HEK293 (cell line): ENCODE measurements around the gene ABI3.

Source experiments
- CTCF ChIA-PET: fragments of 350-600 bp; formaldehyde crosslinking; extraction: SDS; loops from one replicate; lab custom pipeline; 2021; ENCODE audit warnings: antibody characterized with exemption; lab: Yijun Ruan, JAX
- POLR2A ChIA-PET: fragments of 300-600 bp; formaldehyde crosslinking; extraction: SDS; loops from one replicate; lab custom pipeline; 2020; ENCODE audit warnings: antibody characterized with exemption, inconsistent platforms; lab: Yijun Ruan, JAX
- H3K27ac ChIP-seq: fragments of 200-500 bp; sonication (Bioruptor generic); 2 replicates; pipeline ENCODE4 v1.5.1; 2014; ENCODE audit warnings: low read depth, low read length, control low read depth, inconsistent platforms; ENCODE audit errors: extremely low read depth
- H3K36me3 ChIP-seq, 2 experiments: fragments of 200-500 bp in 1 of 2; sonication (Bioruptor generic) in 1 of 2; 1 replicate in 1 of 2; 2 replicates in 1 of 2; pipeline ENCODE4 v1.5.1; 2014 to 2017; ENCODE audit warnings: inconsistent platforms in 2 of 2, low read length in 2 of 2; ENCODE audit not compliant: control insufficient read depth in 2 of 2, insufficient read depth in 1 of 2
- H3K4me1 ChIP-seq: fragments of 200-500 bp; sonication (Bioruptor generic); 2 replicates; pipeline ENCODE4 v1.5.1; 2014; ENCODE audit warnings: mild to moderate bottlenecking, low read length, inconsistent platforms; ENCODE audit not compliant: control insufficient read depth, insufficient read depth
- H3K4me3 ChIP-seq: 2 replicates; pipeline ENCODE4 v1.5.1; 2011; ENCODE audit warnings: low read depth, mild to moderate bottlenecking, control low read depth, low read length, moderate library complexity
- H3K9me3 ChIP-seq: fragments of 200-500 bp; sonication (Bioruptor generic); 2 replicates; pipeline ENCODE4 v1.5.1; 2014; ENCODE audit warnings: low read depth, low read length, inconsistent platforms; ENCODE audit not compliant: control insufficient read depth, insufficient read depth
- HOXC10 ChIP-seq: sonication (generic); formaldehyde crosslinking; IDR thresholded peaks from 2 replicates; pipeline ENCODE4 v1.8.1; 2023; ENCODE audit warnings: mild to moderate bottlenecking, missing genetic modification reagents
- IKZF3 ChIP-seq: fragments of 450-650 bp; IDR thresholded peaks from 2 replicates; pipeline ENCODE4 v1.5.0; 2018; ENCODE audit warnings: missing biosample characterization, mild to moderate bottlenecking, missing genetic modification characterization, moderate library complexity
- MEIS1 ChIP-seq: sonication (generic); formaldehyde crosslinking; IDR thresholded peaks from 2 replicates; pipeline ENCODE4 v1.8.1; 2022; ENCODE audit warnings: missing genetic modification reagents, mild to moderate bottlenecking, borderline replicate concordance
- SCRT1 ChIP-seq: fragments of 450-650 bp; formaldehyde crosslinking; IDR thresholded peaks from 2 replicates; pipeline ENCODE4 v1.5.1; 2016; ENCODE audit warnings: missing biosample characterization, missing genetic modification characterization, borderline replicate concordance
- TCF7L2 ChIP-seq: IDR thresholded peaks from 2 replicates; pipeline ENCODE4 v1.6.1; 2011; ENCODE audit warnings: low read depth, mild to moderate bottlenecking, inconsistent platforms, low read length, moderate library complexity, borderline replicate concordance
- ZBTB17 ChIP-seq: fragments of 450-650 bp; formaldehyde crosslinking; IDR thresholded peaks from 2 replicates; pipeline ENCODE4 v1.5.1; 2016; ENCODE audit warnings: missing biosample characterization, missing genetic modification characterization
- ZFHX2 ChIP-seq: fragments of 450-650 bp; formaldehyde crosslinking; conservative IDR thresholded peaks from 2 replicates; pipeline ENCODE4 v1.5.1; 2016; ENCODE audit warnings: missing biosample characterization, missing genetic modification characterization
- ZNF133 ChIP-seq: fragments of 450-650 bp; formaldehyde crosslinking; IDR thresholded peaks from 2 replicates; pipeline ENCODE4 v1.5.1; 2016; ENCODE audit warnings: missing biosample characterization, missing genetic modification characterization
- ZNF157 ChIP-seq: fragments of 450-650 bp; formaldehyde crosslinking; IDR thresholded peaks from 2 replicates; pipeline ENCODE4 v1.5.1; 2016; ENCODE audit warnings: missing biosample characterization, missing genetic modification characterization
- ZNF169 ChIP-seq: fragments of 450-650 bp; formaldehyde crosslinking; IDR thresholded peaks from 2 replicates; pipeline ENCODE4 v1.5.1; 2016; ENCODE audit warnings: missing biosample characterization, missing genetic modification characterization
- ZNF19 ChIP-seq: fragments of 450-650 bp; formaldehyde crosslinking; IDR thresholded peaks from 2 replicates; pipeline ENCODE4; 2016; ENCODE audit warnings: missing biosample characterization, missing genetic modification characterization, low read depth
- ZNF394 ChIP-seq: fragments of 450-650 bp; formaldehyde crosslinking; IDR thresholded peaks from 2 replicates; pipeline ENCODE4 v1.5.1; 2016; ENCODE audit warnings: missing biosample characterization, missing genetic modification characterization, mild to moderate bottlenecking, moderate library complexity, borderline replicate concordance
- ZNF426 ChIP-seq: fragments of 450-650 bp; formaldehyde crosslinking; IDR thresholded peaks from 2 replicates; pipeline ENCODE4 v1.5.1; 2017; ENCODE audit warnings: missing biosample characterization, missing genetic modification characterization, mild to moderate bottlenecking, inconsistent platforms, moderate library complexity
- ZNF433 ChIP-seq: fragments of 450-650 bp; formaldehyde crosslinking; IDR thresholded peaks from 2 replicates; pipeline ENCODE4 v1.5.1; 2016; ENCODE audit warnings: missing biosample characterization, missing genetic modification characterization, low read depth
- ZNF529 ChIP-seq: fragments of 450-650 bp; formaldehyde crosslinking; IDR thresholded peaks from 2 replicates; pipeline ENCODE4 v1.5.1; 2017; ENCODE audit warnings: missing genetic modification characterization, missing biosample characterization; ENCODE audit not compliant: insufficient replicate concordance
- ZNF530 ChIP-seq: fragments of 450-650 bp; formaldehyde crosslinking; IDR thresholded peaks from 2 replicates; pipeline ENCODE4 v1.5.1; 2016; ENCODE audit warnings: low read depth, missing biosample characterization, missing genetic modification characterization
- ZNF561 ChIP-seq: fragments of 450-650 bp; IDR thresholded peaks from 2 replicates; pipeline ENCODE4 v1.5.1; 2018; ENCODE audit warnings: missing biosample characterization, missing genetic modification characterization, borderline replicate concordance
- ZNF629 ChIP-seq: fragments of 450-650 bp; formaldehyde crosslinking; IDR thresholded peaks from 2 replicates; pipeline ENCODE4 v1.5.1; 2017; ENCODE audit warnings: missing biosample characterization, missing genetic modification characterization
- ZNF654 ChIP-seq: fragments of 450-650 bp; formaldehyde crosslinking; IDR thresholded peaks from 2 replicates; pipeline ENCODE4 v1.5.1; 2016; ENCODE audit warnings: low read depth, missing biosample characterization, missing genetic modification characterization
- ZSCAN23 ChIP-seq: fragments of 450-650 bp; formaldehyde crosslinking; IDR thresholded peaks from 2 replicates; pipeline ENCODE4 v1.5.1; 2016; ENCODE audit warnings: missing biosample characterization, missing genetic modification characterization
- TF ChIP-seq, protein P1 (sequence below): fragments of 450-650 bp; formaldehyde crosslinking; IDR thresholded peaks from 2 replicates; pipeline ENCODE4 v1.5.1; 2016; ENCODE audit warnings: missing biosample characterization, missing genetic modification characterization
- TF ChIP-seq, protein P2 (sequence below): fragments of 450-650 bp; formaldehyde crosslinking; IDR thresholded peaks from 2 replicates; pipeline ENCODE4 v1.5.1; 2016; ENCODE audit warnings: missing biosample characterization, missing genetic modification characterization, low read depth

ABI3 gene

DNA sequence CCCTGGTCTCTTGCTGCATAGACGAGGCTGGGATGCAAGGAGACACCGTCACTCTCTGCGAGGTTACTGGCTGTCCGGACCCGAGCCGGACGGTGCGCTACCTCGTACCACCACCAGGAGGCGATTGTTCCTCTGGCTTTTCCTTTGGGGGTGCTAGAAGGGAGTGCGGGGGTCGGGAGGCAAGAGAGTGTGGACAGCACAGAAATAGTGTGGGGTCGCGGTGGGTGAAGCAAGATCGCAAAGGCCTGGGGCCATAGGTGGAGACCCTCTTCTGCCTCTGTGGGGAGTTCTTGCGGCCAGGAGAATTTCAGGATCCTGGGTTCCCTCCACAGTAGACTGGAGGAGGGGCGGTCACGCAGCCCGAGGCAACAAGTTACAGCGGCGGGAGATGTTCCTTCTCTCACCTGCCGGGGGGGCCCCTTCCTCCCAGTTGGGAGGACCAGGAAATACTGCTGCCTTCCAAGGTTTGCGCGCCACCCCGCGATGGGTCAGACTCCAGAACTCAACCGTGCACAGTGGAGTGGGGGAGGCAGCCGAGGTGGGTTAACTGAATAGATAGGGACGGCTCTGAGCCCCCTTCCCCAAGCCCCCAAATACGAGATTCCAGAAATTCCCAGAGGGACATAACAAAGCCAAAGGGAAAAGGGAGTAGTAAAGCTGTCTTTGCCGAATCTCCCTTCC, 13.2 kb downstream of the ABI3 start (continued):
- TF ChIP-seq, protein P1, sequence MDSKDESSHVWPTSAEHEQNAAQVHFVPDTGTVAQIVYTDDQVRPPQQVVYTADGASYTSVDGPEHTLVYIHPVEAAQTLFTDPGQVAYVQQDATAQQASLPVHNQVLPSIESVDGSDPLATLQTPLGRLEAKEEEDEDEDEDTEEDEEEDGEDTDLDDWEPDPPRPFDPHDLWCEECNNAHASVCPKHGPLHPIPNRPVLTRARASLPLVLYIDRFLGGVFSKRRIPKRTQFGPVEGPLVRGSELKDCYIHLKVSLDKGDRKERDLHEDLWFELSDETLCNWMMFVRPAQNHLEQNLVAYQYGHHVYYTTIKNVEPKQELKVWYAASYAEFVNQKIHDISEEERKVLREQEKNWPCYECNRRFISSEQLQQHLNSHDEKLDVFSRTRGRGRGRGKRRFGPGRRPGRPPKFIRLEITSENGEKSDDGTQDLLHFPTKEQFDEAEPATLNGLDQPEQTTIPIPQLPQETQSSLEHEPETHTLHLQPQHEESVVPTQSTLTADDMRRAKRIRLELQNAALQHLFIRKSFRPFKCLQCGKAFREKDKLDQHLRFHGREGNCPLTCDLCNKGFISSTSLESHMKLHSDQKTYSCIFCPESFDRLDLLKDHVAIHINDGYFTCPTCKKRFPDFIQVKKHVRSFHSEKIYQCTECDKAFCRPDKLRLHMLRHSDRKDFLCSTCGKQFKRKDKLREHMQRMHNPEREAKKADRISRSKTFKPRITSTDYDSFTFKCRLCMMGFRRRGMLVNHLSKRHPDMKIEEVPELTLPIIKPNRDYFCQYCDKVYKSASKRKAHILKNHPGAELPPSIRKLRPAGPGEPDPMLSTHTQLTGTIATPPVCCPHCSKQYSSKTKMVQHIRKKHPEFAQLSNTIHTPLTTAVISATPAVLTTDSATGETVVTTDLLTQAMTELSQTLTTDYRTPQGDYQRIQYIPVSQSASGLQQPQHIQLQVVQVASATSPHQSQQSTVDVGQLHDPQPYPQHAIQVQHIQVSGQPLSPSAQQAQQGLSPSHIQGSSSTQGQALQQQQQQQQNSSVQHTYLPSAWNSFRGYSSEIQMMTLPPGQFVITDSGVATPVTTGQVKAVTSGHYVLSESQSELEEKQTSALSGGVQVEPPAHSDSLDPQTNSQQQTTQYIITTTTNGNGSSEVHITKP (tag by site-specific recombination) = peak; percentile 63
- TF ChIP-seq ZBTB17 (tag by site-specific recombination) (peak; percentile 34; the same call in 1 of the 2 replicates), ZNF629 (0 out of 2 replicates have a peak, but pooled peaks have one; percentile 20), SCRT1 (tag by site-specific recombination) (0 out of 2 replicates have a peak, but pooled peaks have one; percentile 81), ZNF133 (tag by site-specific recombination) (no peak), TCF7L2 (no peak), ZNF529 (no peak), ZFHX2 (tag by site-specific recombination) (no peak), ZNF561 (tag by site-specific recombination) (no peak), ZNF654 (tag by site-specific recombination) (peak; percentile 22)

DNA sequence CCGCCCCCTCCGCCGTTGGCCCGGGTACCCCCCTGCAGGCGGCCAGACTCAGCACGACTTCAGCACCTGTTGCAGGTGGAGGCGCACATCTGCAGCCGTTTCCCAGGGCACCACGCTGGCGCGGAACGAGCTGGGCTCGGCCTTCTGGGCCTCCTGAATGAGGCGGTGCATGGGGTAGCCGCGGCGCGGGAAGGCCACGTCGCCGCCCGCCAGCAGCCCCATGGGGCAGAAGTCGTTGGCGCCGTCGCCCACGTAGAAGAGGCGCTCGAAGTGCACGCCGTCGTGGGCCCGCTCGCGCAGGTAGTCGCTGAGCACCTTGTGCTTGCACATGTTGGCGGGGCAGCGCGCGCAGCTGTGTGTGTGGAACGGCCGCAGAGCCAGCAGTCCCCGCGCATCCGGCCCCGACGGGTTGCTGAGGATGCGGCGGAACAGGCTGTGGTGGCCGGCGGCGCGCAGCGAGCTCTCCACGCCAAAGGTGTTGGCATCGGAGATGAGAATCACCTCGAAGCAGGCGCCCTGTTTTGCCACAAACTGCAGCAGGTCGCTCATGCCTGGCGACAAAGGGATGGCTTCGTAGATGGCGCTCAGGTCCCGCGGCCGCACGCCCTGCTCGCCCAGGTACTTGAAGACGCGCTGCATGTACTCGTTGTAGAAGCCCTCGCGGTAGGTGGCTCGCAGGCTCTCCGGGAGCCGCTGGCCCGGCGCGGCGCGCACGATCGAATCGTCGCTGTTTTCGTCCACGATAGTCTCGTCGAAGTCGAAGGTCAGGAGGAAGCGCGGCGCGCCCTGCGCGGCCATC, 13.9 kb downstream of the ABI3 start:
- Histone ChIP-seq H3K4me3 (peak overlapping the region; percentile 11; the same call in 1 of the 2 replicates), H3K36me3 (no peaks in the 10 kb centered on the region), H3K4me1 (no peaks in the 10 kb centered on the region; the same call in 1 of the 2 replicates), H3K9me3 (no peaks in the 10 kb centered on the region), H3K27ac (no peak overlapping the region)
- ChIA-PET POLR2A (interaction anchor here (0.6 kb wide), 1 partner anchor 328 kb away, joined by 3 read pairs; no protein-coding TSS in a partner anchor), CTCF (interaction anchor here (0.6 to 6.3 kb wide), 8 partner anchors 8 to 295 kb away, joined by 3 to 63 read pairs (median 3); no protein-coding TSS in a partner anchor)
- TF ChIP-seq HOXC10 (CRISPR knock-in tag) (no peak), ZNF169 (no peak), ZNF433 (tag by site-specific recombination) (no peak), ZNF157 (tag by site-specific recombination) (no peak), ZNF394 (no peak)
- TF ChIP-seq, protein P2, sequence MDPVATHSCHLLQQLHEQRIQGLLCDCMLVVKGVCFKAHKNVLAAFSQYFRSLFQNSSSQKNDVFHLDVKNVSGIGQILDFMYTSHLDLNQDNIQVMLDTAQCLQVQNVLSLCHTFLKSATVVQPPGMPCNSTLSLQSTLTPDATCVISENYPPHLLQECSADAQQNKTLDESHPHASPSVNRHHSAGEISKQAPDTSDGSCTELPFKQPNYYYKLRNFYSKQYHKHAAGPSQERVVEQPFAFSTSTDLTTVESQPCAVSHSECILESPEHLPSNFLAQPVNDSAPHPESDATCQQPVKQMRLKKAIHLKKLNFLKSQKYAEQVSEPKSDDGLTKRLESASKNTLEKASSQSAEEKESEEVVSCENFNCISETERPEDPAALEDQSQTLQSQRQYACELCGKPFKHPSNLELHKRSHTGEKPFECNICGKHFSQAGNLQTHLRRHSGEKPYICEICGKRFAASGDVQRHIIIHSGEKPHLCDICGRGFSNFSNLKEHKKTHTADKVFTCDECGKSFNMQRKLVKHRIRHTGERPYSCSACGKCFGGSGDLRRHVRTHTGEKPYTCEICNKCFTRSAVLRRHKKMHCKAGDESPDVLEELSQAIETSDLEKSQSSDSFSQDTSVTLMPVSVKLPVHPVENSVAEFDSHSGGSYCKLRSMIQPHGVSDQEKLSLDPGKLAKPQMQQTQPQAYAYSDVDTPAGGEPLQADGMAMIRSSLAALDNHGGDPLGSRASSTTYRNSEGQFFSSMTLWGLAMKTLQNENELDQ (tag by site-specific recombination) = no peak

DNA sequence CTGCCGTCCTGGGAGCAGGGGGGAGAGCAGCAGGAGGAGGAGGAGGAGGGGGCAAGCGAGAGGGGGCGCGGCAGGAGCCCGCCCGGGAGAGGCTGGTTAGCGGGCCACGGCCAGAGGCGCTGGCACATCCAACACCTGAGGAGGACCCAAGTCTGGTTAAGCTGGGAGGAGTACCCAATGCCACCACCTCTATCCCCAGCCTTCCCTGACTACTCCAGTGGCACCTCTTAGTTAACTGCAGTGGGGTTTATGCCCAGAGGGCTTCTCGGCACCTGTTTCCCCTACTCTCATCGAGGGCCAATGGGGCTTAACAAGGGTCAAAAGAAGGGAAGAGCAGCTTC, 14.5 kb downstream of the ABI3 start:
- H3K9me3 ChIP-seq = no peaks in the 10 kb centered on the region
- H3K27ac ChIP-seq = no peak overlapping the region
- no peaks in the 10 kb centered on the region for H3K36me3 ChIP-seq
- POLR2A ChIA-PET = no interaction called here
- CTCF ChIA-PET = interaction anchor here (0.6 to 6.3 kb wide), 5 partner anchors 11 to 162 kb away, joined by 3 to 63 read pairs (median 3); no protein-coding TSS in a partner anchor
- no peaks in the 10 kb centered on the region; the same call in 1 of the 2 replicates for H3K4me1 ChIP-seq
- no peak overlapping the region for H3K4me3 ChIP-seq
- TF ChIP-seq MEIS1 (CRISPR knock-in tag) = no peak
- TF ChIP-seq ZNF426 (tag by site-specific recombination) = no peak
- TF ChIP-seq, protein P1 (tag by site-specific recombination) = no peak
- TF ChIP-seq ZNF530 = no peak
- TF ChIP-seq ZSCAN23 (tag by site-specific recombination) = no peak
- no peak for TF ChIP-seq IKZF3 (tag by site-specific recombination)
- TF ChIP-seq ZNF19 (tag by site-specific recombination) = no peak
